ENCODE measurements around the gene ZNF385C. TPM values are rescaled to one million over a fixed set of nuclear protein-coding genes. Genes with fewer than 3 reads are reported as not detected.
A peak's percentile ranks its signal among the peaks of the same experiment; 100 is the strongest.

ZNF385C gene
- total RNA-seq, 1 donor from 2014 or later: 2.9 TPM

- H3K9me3 Mint-ChIP-seq: no peaks in the 10 kb centered on the region
- TF ChIP-seq CTCF (IDR thresholded peaks at IDR 0.05; ENCODE audit: unreplicated experiment): no peak
- no peak overlapping the region for H3K4me3 Mint-ChIP-seq
- DNase-seq (ENCODE audit: low spot score in 2 of 2, unreplicated experiment in 2 of 2): no peak
- no peak overlapping the region for H3K27ac Mint-ChIP-seq
- peaks cover 28% of the 10 kb centered on the region for H3K36me3 Mint-ChIP-seq
- H3K27me3 Mint-ChIP-seq (ENCODE audit: low read depth): no peaks in the 10 kb centered on the region
- H3K4me1 Mint-ChIP-seq: peaks cover 3% of the 10 kb centered on the region
These were observed 29.1 kb upstream of the ZNF385C start for GRCh38 chr17:42127414-42127813.

GRCh38 chr17:42126836-42127235, 28.6 kb upstream of the ZNF385C start:
- Mint-ChIP-seq H3K27ac (no peak overlapping the region), H3K4me3 (no peak overlapping the region), H3K9me3 (no peaks in the 10 kb centered on the region), H3K27me3 (ENCODE audit: low read depth) (no peaks in the 10 kb centered on the region), H3K36me3 (peaks cover 28% of the 10 kb centered on the region), H3K4me1 (peaks cover 8% of the 10 kb centered on the region)
- DNase-seq (ENCODE audit: low spot score in 2 of 2, unreplicated experiment in 2 of 2): no peak
- TF ChIP-seq CTCF (IDR thresholded peaks at IDR 0.05; ENCODE audit: unreplicated experiment): no peak

DNA sequence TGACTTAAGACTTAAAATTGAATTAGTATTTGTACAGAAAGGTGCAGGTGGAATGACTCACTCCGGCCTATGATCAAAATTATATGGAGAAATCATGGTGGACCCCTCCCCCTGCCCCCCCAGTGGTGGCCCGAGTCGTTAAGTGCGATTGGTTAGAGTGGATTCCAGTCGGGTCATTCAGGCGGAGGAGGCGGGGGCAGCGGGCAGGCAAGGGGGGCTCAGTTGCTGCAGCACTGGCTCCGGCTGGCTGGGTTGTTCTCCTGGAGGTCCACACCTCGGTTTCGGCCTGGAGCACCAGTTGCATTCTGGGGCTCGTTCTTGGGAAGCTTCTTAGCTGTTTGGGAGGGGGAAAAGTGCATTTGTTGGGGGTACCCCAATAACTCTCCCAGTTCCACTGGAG, 27.3 kb upstream of the ZNF385C start:
- Mint-ChIP-seq H3K4me3 (no peak overlapping the region), H3K36me3 (peaks cover 25% of the 10 kb centered on the region), H3K4me1 (peaks cover 13% of the 10 kb centered on the region), H3K27me3 (ENCODE audit: low read depth) (no peaks in the 10 kb centered on the region), H3K9me3 (no peaks in the 10 kb centered on the region), H3K27ac (no peak overlapping the region)
- TF ChIP-seq CTCF (IDR thresholded peaks at IDR 0.05; ENCODE audit: unreplicated experiment): no peak
- no peak for DNase-seq (ENCODE audit: low spot score in 2 of 2, unreplicated experiment in 2 of 2)

DNA sequence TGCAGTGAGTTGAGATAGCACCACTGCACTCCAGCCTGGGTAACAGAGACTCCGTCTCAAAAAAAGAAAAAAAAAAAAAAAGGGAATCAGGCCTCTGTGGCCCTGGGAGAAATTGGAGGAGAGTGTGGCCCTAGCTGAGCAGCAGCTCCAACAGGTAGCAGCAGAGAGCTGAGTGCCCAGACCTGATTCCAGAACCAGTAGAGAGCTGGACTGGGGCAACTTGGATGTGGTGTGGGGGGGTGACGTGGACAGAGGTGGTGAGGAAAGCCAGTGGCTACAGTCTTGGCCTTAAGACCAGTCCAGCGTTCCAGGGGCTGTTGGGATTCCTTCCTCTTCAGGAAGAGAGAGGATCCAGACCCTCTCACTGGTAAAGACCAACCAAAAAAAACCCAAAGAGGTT, 26.0 kb upstream of the ZNF385C start:
- Mint-ChIP-seq H3K27me3 (ENCODE audit: low read depth) (no peaks in the 10 kb centered on the region), H3K4me3 (no peak overlapping the region), H3K27ac (no peak overlapping the region), H3K4me1 (peaks cover 19% of the 10 kb centered on the region), H3K9me3 (no peaks in the 10 kb centered on the region), H3K36me3 (peaks cover 24% of the 10 kb centered on the region)
- DNase-seq (ENCODE audit: low spot score in 2 of 2, unreplicated experiment in 2 of 2): no peak
- TF ChIP-seq CTCF (IDR thresholded peaks at IDR 0.05; ENCODE audit: unreplicated experiment): no peak

- H3K4me1 Mint-ChIP-seq: peaks cover 19% of the 10 kb centered on the region
- no peaks in the 10 kb centered on the region for H3K9me3 Mint-ChIP-seq
- peak within 1 kb of the TSS; percentile 63 for H3K4me3 Mint-ChIP-seq
- TF ChIP-seq CTCF (IDR thresholded peaks at IDR 0.05; ENCODE audit: unreplicated experiment): no peak
- H3K27ac Mint-ChIP-seq: peak within 1 kb of the TSS; percentile 83
- H3K36me3 Mint-ChIP-seq: peaks cover 17% of the 10 kb centered on the region
- no peaks in the 10 kb centered on the region for H3K27me3 Mint-ChIP-seq (ENCODE audit: low read depth)
- DNase-seq (ENCODE audit: low spot score in 2 of 2, unreplicated experiment in 2 of 2): no peak
These were observed 24.4 kb upstream of the ZNF385C start, which contains the start of gene HSPB9 for GRCh38 chr17:42122371-42123303. TSS of gene HSPB9 (plus strand) at chr17:42122804. CDS start at chr17:42122851, 47 bp downstream.
